NCI-H526 (cell line): ENCODE results near the gene PRPF40B.
A peak's percentile ranks its signal among the peaks of the same experiment; 100 is the strongest.
"Not testable (repeated sequence)": the region's sequence is repeated elsewhere in the genome, so short reads cannot be mapped to it uniquely, and the experiment has no call there.

Experiments used
- DNase-seq, 2 experiments: peaks; one replicate each; lab custom pipeline; 2025; lab: John Stamatoyannopoulos, UW

Gene PRPF40B

DNA sequence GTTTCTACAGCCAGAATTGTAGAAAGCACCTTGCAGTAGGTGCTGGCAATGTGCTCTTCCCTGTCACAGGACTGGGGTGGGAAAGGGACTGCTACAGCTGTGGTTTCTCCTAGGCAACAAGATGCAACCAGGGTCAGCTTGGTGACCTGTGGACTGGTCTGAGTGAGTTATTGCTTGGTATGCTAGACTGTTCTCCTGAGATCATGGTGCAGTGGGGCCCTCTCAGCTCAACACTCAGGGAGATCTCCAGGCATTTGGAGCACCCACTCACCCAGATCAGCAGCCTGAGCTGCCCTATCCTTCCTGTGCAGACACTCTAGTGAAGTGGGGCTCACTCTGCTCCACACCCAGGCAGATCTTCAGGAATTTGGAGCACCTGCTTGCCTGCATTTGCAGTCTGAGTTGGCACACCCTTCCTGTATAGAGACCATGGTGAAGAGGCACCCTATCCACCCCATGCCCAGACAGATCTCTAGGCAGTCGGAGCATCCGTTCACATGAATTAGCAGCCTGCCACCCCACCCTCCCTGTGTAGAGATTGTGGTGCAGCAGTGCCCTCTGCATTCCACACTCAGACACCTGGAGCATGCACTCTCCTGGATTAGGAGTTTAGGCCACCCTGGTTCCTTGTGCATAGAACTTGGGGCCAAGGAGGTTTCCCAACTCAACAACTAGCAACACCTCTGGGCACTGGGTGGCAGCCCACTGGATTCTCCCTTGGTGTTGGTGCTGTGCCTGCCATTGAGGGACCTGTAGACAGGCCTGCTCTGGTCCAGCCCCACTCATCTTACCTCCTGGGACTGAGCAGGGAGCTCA, 14.1 kb upstream of the PRPF40B start:
- no peak for DNase-seq

DNA sequence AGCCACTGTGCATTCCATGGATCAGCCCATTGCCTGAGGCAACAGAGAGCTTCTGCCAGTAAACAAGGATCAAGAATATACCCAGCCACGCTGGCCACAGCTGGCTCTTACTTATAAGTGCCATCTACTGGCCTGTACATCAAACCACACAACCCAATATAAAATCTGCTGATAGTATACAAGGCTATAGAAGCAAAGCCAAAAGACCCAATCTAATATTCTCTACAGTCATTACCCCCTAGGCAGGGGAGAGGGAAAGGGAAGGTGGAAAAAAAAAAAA, 13.5 kb upstream of the PRPF40B start:
- DNase-seq: peak in 1 of 2 experiments; percentile 15

DNA sequence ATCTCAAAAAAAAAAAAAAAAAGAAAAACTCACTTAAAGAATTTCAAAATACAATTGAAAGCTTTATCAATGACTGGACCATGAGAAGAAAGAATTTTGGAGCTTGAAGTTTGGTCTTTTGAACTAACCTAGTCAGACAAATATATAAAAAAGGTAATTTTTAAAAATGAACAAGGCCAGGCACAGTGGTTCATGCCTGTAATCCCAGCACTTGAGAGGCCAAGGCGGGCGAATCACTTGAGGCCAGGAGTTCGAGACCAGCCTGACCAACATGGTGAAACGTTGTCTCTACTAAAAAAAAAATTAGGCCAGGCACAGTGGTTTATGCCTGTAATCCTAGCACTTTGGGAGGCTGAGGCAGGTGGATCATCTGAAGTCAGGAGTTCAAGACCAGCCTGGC, 12.6 kb upstream of the PRPF40B start:
- not testable (repeated sequence) for DNase-seq

DNA sequence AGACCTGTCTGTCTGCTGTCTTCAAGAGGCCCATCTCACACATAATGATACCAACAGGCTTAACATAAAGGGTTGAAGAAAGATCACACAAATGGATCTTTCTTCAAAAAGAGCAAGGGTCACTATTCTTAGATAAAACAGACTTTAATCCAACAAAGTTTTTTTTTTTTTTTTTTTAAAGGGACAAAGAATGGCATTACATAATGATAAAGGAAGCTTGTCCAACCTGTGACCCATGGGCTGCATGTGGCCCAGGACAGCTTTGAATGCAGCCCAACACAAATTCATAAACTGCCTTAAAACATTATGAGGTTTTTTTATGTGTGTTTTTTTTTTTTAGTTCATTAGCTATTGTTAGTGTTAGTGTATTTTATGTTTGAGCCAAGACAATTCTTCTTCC, 11.2 kb upstream of the PRPF40B start:
- no peak for DNase-seq

DNA sequence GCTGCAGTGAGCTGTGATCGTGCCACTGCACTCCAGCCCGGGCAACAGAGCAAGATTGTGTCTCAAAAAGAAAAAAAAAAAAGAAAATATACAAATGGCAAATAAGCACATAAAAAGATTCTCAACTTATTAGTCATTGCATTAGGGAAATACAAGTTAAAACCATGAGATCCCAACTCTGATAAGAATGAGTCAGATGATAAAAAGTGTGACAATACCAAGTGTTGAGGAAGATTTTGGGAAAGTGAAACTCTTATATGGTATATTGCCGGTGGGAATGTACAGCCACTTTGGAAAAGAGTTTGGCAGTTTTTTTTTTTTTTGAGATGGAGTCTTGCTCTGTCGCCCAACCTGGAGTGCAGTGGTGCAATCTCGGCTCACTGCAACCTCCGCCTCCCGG, 7.6 kb upstream of the PRPF40B start:
- DNase-seq: no peak

DNA sequence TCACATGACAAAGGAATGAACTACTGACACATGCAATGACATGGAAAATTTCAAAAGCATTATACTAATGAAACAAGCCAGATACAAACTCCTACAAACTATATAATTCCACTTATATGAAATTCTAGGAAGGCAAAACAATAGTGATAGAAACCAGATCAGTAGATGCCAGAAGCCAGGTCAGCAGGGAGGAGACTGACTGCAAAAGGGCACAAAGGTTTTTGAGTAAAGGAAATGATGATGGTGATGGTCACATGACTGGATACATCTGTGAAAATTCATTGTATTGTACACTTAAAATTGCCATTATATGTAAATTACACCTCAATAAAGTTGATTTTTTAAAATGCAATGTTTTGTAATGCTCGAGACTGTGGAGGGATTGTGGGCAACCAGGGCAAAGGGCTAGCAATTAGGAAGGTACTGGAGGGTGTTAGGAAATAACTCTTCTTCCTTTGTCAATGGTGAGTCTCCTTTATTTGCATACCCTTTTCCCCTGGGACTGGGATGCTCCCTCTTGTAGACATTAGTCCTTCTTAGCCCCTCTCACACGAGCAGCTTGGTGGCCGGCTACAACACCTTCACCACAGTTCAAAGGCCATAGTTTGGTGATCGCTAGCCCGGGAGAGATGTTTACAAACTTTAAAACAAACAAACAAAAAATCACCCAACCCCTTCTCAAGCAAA, 6.7 kb upstream of the PRPF40B start:
- peak; percentile 80 to 81 for DNase-seq

DNA sequence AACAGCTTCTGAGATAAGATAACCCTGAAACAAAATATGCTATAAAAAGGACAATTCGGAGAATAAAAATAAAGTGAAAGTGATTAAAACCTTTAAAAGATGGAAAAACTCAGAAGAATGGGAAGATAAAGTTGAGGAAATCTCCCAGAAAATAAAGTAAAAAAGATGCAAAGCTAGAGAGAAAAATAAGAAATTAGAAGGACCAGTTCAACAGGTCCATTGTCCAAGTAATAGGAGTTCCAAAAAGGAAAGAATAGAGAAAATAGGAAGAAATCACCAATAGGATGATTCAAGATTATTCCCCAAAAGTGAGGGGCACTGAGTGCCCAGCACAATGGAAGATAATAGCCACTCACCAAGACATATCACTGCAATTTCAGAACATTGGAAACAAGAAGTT, 4.8 kb upstream of the PRPF40B start:
- no peak for DNase-seq

DNA sequence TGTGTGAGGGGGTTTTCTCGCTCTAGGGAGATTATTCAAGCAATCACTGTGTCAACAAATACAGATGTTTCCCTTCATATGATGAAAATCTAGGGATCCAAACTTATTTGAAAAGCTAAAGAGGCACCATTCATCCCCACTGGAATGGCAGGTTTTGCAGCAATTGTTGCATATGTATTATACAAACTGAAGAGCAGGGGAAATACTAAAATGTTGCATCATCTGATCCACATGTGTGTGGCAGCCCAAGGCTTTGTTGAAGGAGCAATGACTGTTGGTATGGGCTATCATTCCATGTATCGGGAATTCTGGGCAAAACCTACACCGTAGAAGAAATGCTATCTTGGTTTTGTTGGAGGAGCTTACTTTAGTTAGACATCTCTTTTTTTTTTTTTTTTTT, 4.1 kb upstream of the PRPF40B start:
- DNase-seq: peak; percentile 5 to 17

DNA sequence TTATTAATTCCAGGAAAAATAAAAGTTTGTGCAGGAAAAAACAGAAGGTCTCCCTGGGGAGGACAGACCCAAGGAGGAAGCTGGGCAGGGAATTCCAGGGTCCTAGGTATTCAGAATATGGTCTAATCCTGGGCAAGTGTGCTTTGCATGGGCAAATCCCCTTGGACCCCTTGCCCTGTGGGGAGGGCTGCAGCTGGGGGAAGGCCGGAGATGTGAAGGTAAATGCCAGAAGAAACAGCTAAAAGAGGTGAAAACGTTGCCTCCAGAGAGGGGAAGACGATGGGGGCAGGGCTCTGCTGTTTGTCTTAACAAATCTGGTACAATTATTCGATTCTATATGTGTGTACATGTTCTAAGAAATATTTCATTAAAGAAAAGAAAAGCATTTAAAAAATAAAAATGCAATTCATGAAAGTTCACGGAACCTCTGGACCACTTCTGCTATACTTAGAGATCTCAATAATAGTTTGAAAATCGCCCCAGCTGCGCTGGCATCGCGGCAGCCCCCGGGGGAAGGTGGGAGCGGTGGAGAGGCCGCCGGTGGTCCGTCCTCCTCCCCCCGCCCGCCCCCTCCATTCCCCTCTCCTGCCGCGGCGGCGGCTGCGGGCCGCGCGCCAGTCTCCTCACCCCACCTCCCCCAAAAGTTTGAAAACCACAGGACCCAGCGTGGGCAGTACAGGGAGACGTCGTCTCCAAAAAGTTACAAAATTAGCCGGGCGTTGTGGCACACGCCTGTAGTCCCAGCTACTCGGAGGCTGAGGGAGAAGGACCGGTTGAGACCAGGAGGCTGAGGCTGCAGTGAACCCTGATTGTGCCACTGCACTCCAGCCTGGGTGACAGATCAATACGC, 1.5 kb upstream of the PRPF40B start:
- DNase-seq: no peak

DNA sequence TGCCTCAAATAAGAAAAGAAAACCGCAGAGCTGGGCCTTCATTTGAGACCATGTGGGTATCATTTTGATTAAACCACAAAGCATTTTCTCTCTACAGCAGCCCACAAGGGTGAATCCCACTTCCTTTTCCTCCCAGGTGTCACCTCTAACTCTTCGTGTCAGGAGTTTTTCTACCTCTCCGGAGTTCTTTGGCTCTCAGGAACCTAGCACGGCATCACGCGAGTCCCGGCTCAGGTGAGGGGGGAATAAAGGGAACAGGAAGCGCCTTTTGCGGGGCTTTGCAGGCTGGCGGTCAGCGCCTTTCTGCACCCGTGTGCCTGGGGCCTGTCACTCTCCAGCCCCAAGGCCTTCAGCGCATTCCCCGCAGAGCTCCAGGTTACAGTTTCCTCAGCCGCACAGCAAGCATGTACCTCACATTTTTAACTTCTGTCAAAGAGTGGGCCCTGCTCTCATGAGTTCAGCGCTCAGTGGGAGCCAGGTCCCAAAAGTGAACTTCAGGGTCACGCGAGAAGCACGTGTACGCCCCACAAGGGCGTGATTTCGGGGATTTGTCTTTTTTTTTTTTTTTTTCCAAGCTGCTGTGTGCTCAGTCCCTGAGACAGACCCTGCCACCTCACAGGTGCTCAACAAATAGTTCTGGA, 740 bp upstream of the PRPF40B start:
- peak; percentile 63 for DNase-seq

DNA sequence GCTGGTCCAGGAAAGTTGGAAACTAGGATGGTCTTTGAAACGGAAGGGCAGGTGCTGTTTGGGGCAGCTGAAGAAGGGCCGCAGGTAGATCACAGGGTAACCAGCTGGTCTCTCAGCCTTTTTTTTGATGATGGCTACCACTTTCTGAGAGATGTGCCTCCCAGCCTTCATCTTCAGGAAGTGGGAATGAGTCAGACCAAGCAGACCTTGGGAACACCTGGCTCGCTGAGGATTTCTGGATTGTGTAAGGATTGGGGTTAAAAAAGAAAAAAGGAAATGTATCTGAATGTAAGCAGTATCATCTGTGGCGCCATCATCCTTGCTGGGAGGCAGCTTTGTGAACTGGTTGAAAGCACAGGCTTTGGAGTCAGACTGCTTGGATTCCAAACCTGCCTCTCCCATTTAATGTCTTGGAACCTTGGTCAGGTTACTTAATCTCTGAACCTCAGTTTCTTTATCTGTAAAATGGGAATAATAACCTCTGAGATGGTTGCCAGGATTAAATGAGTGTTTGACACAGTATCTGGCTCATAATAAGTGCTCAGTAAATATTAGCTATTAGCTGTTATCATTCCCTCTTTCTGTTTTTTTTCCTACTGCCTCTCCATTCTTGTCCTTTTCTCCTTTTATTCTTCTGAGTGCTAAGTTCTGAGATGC, 1.7 kb downstream of the PRPF40B start:
- no peak for DNase-seq

DNA sequence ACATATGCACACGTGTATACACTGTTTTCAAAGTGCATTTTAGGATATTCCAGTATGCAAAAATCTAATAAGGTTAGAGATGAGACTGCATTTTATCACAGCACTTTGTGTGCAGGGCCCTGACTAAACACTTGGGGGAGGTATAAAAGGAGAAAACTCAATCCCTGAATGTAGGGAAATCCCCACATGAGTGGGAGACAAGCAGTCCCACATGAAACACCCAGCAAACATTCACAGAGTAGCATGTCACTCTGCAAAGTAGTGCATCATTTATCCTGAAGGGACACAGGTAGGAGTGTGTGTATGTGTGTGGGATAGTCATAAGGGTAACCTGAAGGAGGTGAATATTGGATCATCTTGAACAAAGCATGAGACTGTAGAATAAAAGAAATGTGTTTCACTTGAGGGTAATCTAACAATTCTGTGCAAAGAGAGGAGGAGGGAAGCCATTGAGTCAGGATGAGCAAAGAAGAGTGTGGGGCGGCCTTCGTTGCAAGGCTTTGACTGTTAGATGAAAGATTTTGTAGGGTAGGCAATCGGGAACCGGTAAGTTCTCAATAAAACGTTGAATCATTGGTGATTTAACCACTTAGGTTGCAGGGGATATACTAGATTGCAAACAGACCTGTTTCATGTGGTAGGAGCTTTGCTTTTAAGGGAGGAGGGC, 2.9 kb downstream of the PRPF40B start:
- no peak for DNase-seq

DNA sequence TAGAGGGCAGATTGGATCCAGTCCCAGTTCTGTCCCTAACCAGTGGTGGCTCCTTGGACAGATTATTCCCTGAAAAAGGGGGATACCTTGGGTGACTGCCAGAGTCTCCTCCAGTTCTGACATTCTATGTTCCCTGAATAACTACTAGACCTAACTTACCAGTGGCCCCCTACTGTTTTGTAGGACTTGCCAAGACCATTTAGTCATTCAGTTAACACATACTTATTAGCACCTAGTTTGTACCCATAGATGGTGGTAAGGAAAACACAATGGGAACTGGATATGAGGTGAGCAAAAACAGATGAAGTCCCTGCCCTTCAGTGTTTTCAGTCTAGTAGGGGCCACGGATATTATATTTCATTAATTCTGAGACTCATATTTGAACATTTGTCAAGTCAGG, 3.5 kb downstream of the PRPF40B start:
- DNase-seq: no peak

DNA sequence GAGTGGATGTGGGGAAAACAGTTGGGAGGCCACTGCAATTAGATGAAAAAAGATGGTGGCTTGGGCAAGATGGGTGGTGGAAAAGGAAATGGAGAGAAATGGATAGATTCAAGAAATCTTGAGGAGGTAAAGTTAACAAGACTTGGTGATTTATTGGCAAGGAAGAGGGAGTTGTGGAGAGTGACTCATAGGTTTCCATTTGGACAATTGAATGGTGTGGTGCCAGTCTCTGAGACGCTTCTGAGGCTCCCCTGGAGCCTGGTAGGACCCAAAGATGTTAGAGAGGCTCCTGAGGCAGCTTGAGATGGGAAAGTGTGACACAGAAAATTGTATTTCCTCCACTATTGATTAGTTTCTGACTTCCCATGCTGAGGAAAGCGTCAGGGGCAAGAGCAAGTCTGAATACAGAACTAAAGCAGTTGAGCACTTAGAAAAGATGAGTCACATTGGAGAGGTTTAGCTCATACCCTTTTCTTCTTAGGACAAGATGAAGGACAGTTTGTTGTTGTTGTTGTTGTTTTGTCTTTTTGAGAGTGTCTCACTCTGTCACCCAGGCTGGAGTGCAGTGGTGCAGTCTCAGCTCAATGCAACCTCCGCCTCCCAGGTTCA, 4.5 kb downstream of the PRPF40B start:
- DNase-seq: no peak

DNA sequence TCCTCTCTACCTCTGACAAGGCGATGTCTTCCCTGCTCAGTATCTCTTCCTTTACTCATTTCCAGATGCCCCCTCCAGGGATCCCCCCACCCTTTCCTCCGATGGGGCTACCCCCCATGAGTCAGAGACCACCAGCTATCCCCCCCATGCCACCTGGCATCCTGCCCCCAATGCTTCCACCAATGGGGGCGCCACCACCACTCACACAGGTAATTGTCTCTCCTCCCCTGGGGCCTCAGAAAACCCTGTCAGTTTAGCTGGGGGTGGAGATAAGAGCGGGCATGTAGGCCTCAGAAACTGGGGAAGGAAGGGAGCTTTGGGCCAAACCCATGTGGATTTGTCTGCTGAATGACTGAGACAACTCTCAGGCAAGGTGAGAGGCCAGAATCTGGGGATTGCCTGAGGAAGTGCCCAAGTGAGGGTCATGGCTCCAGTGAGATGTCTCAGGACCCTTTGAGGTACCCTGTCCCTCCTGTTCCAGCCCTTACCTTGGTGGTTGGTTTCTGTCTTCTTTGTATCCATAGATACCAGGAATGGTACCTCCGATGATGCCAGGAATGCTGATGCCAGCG, 8.1 kb downstream of the PRPF40B start:
- DNase-seq: no peak

DNA sequence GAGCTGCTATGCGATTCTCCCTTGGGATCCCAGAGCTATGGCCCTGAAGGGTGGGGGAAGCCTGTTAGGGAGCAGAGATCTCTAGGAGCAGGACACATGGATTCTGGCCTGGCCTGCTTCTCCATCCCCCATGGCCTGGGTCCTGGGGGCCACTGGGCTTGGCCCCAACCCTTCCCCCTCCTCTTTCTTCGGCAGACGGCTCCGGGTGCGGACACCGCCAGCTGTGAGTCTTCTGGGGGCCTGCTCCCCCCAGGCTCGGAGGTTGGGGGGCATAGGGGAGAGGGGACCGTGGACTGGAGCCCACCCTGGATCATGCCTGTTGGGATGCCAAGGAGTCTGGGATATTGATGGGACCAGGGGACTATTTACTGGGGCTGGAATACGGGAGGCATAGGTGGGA, 9.0 kb downstream of the PRPF40B start:
- DNase-seq: no peak

DNA sequence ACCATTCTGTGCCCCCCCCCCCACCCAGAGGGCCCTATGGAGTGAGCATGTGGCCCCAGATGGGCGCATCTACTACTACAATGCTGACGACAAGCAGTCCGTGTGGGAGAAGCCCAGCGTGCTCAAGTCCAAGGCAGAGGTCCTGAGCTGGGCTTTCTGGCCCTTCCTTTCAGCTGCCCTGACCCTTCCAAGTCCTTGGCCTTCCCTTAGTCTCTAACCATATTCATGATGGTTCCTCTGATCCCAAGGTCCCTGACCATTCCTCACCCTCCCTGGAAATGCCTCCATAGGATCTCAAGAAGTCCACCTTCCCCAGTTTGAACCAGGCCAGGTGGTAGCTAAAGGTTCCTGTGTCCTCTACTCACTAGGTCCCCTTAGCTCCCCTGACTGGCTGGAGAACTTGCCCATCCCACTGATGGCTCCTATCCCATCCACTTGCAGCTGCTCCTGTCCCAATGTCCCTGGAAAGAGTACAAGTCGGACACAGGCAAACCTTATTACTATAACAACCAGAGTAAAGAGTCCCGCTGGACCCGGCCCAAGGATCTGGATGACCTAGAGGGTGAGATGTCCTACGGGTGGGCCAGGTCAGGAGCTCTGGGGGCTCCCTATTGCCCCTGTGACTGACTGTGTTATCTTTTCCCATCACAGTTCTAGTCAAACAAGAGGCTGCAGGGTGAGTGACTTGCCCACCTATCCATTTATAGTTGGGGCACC, 9.8 kb downstream of the PRPF40B start:
- no peak for DNase-seq

DNA sequence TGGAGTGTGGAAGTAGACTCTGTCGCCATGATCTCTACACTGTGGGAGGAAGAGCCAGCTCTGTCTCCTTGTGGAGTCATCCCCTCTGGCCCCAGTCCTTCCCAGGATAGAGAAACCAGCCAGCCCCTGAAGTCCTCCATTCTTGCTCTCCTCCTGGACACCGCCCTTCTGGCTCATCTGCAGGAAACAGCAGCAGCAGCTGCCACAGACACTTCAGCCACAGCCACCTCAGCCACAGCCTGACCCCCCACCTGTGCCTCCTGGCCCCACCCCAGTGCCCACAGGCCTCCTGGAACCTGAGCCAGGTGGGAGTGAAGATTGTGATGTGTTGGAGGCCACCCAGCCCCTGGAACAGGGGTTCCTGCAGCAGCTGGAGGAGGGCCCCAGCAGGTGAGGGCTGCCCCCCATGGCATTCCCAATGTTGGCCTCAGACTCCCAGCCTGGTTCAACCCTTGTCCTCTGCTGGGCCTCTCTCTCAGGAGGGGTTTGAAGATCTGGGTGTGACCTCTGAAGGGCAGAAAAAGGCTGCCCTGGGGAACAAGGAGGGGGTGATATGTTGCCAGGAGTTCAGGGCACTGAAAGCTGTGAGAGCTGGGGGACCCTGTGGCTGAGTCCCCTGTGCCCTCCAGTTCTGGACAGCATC, 10.5 kb downstream of the PRPF40B start:
- DNase-seq: no peak

DNA sequence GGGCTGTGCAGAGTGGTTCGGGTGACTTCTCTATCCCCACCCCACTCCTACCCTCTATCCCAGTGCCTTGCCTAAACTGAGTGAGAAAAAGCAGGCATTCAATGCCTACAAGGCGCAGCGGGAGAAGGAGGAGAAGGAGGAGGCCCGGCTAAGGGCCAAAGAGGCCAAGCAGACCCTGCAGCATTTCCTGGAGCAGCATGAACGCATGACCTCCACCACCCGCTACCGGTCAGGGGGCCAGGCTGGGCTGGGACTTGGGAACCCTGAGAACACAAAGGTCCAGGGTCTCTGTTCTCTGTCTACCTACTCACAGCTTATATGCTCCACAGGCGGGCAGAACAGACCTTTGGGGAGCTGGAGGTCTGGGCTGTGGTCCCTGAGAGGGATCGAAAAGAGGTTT, 11.7 kb downstream of the PRPF40B start:
- DNase-seq: no peak
